GM18502 (cell line): ENCODE data around the gene ZNF438.
"Not testable (repeated sequence)": the region's sequence is repeated elsewhere in the genome, so short reads cannot be mapped to it uniquely, and the experiment has no call there.

Source experiments
- ATAC-seq: cut with Tn5 transposase; IDR thresholded peaks from one replicate; pipeline ENCODE4 v1.9.1; 2021; ENCODE audit warnings: mild to moderate bottlenecking; ENCODE audit not compliant: unreplicated experiment, poor library complexity

Gene ZNF438

GRCh38 chr10:30963992-30964930 is 67.4 kb downstream of the ZNF438 start:
- ATAC-seq, result no peak

DNA sequence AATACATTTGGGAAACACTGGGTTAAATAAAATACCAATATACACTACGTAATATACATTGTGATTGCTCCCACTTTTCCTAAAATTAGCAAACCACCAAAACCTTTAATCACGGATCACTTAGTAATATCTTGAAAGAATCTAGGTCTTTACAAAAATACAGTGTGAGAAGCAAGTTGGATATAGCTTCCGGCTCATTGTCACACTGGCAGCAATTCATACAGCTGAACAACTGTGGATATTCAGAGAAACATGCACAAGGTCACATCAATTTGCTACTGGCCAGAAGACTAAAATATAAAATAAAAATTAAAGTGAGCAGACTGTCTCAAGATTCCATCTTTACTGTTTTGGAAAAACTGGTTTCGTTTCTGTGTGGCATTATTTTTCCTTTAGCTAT is 69.1 kb downstream of the ZNF438 start:
- no peak for ATAC-seq

DNA sequence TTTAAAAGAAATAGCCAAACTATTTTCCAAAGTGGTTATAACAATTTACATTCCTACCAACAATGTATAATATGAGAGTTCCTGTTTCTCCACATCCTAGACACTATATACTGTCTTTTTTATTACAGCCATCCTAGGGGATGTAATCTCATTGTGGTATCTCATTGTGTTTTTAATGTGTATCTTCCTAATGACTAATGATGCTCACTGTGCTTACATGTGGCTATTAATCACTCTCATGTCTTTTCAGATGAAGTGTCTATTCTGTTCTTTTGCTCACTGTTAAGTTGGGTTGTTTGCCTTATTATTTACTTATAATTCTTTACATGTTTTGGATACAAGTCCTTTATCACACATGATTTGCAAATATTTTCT is 71.8 kb downstream of the ZNF438 start:
- ATAC-seq, result peak; percentile 23

DNA sequence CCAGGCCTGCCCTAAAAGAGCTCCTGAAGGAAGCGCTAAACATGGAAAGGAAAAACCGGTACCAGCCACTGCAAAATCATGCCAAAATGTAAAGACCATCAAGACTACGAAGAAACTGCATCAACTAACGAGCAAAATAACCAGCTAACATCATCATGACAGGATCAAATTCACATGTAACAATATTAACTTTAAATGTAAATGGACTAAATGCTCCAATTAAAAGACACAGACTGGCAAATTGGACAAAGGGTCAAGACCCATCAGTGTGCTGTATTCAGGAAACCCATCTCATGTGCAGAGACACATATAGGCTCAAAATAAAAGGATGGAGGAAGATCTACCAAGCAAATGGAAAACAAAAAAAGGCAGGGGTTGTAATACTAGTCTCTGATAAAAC is 82.4 kb downstream of the ZNF438 start:
- not testable (repeated sequence) for ATAC-seq

DNA sequence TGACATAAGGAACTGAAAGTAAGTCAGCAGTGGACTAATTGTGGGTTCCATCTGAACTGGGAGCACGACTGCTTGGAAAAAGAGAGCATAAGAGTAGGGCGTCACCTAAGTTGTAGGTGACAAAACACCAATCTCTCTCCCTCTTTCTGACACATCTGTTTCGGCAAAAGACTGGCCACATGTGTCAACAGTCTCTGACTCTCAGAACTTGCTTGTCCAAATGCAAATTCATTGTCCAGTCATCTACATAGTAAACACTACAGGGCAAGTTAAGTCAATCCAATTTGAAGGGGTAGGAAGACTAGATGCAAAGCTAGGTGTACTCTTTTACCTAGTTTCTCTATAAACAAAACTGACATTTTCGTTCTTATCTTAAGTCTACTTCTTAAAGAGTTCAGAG is 87.7 kb downstream of the ZNF438 start:
- no peak for ATAC-seq

- no peak for ATAC-seq
These were observed 88.2 kb downstream of the ZNF438 start for GRCh38 chr10:30943451-30943850.

- ATAC-seq, result no peak
These were observed 91.4 kb downstream of the ZNF438 start for GRCh38 chr10:30940256-30940655.

GRCh38 chr10:30939643-30940251 is 91.9 kb downstream of the ZNF438 start:
- no peak for ATAC-seq

GRCh38 chr10:30935078-30935477 is 96.6 kb downstream of the ZNF438 start:
- no peak for ATAC-seq

DNA sequence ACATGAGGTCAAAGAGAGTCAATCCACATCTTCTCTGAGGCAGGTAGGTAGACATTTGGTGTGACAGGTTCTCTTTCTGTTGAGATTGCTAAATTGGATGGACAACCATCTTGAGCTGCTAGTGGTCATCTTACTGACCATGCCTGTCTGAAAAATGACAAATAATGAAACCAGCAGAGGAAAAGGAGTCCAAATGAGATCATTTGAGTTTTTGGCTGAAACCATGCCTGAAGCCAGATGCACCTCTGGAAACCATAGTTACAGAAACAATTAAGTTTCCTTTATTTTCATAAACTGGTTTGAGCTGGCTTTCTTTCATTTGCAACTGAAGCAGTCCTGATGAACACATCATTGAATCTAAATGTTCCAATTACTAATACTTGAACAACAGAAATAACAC is 100.6 kb downstream of the ZNF438 start:
- no peak for ATAC-seq

DNA sequence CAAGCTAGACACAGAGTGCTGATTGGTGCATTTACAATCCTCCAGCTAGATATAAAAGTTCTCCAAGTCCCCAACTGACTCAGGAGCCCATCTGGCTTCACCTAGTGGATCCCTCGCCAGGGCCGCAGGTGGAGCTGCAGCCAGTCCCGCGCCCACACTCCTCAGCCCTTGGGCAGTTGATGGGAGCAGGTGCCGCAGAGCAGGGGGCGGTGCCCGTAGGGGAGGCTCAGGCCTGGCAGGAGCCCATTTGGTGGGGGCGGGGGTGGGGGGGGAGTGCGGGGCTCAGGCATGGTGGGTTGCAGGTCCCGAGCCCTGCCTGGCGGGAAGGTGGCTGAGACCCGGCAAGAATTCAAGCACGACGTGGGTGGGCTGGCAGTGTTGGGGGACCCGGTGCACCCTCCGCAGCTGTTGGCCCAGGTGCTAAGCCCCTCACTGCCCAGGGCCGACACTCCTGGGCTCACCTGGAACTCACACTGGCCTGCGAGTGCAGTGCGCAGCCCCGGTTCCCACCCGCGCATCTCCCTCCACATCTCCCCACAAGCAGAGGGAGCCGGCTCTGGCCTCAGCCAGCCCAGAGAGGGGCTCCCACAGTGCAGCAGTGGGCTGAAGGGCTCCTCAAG is 101.7 kb downstream of the ZNF438 start:
- ATAC-seq, result no peak

DNA sequence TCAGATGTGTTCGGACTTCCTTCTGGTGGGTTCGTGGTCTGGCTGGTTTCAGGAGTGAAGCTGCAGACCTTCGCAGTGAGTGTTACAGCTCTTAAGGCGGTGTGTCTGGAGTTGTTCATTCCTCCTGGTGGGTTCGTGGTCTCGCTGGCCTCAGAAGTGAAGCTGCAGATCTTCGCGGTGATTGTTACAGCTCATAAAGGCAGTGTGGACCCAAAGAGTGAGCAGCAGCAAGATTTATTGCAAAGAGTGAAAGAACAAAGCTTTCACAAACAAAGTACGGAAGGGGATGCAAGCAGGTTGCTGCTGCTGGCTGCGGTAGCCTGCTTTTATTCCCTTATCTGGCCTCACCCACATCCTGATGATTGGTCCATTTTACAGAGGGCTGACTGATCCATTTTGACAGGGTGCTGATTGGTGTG is 102.3 kb downstream of the ZNF438 start:
- not testable (repeated sequence) for ATAC-seq

DNA sequence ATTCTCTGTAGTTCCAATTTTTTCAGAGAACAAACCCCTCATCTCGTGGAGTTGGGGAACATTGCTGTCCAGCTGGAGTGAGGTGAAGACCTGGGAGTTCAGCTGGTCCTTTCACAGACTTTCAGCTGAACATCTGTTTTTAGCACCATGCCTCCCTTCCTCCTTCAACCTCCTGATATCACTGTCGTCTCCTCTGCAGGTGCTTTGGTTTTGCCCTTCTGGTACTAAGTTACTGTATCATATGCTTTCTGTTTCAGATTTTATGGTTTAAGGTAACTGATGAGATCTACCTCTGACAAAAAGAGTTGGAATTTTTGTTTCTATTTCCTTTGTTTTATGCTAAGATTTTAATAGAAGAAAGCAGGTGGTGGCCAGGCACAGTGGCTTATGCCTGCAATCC is 102.9 kb downstream of the ZNF438 start:
- no peak for ATAC-seq

GRCh38 chr10:30918651-30919050 is 113.0 kb downstream of the ZNF438 start:
- ATAC-seq, result no peak

DNA sequence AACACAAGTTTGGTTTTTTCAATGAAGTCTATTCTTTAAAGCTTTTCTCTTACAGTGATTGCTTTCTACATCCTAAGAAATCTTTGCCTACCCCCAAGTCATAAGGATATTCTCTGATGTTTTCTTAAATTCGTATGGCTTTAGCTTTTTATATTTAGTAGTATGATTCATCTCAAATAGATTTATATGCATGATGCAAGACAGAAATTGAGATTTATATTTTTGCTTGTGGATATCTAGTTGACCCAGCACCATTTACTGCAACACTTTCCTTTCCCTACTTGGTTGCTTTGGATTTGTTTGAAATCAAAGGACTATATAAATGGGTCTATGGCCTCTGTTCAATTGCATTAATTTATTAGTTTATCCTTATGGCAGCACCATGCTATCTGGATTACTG is 113.9 kb downstream of the ZNF438 start:
- no peak for ATAC-seq

GRCh38 chr10:30917067-30917466 is 114.6 kb downstream of the ZNF438 start:
- ATAC-seq, result no peak

DNA sequence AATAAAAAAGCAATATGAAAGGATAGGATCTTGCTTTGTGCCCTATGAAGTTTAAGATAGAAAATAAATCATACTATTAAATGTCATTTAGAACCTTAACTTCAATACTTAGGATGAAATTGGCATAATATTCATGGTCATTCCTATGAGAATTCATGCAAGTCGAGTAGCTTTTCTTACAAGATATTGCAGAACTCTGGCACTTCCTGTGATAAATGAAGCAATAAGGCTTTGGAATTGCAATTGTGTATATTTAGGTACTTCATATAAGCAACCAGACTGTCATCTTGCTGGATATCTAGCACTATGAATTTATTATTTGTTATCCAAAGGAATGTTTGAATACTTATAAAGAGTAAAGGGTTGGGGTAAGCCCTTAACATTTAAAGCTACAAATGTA is 116.5 kb downstream of the ZNF438 start:
- no peak for ATAC-seq

- no peak for ATAC-seq
These were observed 120.3 kb downstream of the ZNF438 start for GRCh38 chr10:30911303-30911863.

GRCh38 chr10:30903397-30904138 is 128.1 kb downstream of the ZNF438 start:
- ATAC-seq, result no peak

GRCh38 chr10:30902621-30903396 is 128.9 kb downstream of the ZNF438 start:
- ATAC-seq, result no peak
